ENCODE data around the gene HAUS2.

DNA sequence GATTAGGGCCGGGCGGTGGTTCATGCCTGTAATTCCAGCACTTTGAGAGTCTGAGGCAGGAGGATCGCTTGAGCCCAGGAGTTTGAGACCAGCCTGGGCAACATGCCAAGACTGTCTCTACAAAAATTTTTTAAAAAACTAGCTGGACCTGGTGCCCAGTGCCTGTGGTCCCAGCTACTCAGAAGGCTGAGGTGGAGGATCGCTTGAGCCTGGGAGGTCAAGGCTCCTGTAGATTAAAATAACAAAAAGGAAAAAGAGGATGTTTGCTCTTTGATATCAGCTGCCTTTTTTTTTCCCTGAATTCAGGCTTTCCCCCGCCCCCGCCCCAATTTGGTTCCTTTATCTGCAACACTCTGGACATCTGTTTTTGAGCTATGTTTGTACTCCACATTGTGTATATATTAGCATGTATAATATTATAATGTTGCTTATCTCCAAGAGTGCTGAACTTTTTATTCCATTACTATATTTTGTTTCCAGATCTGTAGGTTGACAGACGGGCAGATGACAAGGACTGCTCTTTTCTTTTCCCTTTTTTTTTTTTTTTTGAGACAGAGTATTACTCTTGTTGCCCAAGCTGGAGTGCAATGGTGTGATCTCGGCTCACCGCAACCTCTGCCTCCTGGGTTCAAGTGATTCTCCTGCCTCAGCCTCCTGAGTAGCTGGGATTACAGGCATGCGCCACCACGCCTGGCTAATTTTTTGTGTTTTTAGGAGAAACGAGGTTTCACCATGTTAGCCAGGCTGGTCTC lies 48.6 kb upstream of the HAUS2 start:
- TF ChIP-seq, protein P1, sequence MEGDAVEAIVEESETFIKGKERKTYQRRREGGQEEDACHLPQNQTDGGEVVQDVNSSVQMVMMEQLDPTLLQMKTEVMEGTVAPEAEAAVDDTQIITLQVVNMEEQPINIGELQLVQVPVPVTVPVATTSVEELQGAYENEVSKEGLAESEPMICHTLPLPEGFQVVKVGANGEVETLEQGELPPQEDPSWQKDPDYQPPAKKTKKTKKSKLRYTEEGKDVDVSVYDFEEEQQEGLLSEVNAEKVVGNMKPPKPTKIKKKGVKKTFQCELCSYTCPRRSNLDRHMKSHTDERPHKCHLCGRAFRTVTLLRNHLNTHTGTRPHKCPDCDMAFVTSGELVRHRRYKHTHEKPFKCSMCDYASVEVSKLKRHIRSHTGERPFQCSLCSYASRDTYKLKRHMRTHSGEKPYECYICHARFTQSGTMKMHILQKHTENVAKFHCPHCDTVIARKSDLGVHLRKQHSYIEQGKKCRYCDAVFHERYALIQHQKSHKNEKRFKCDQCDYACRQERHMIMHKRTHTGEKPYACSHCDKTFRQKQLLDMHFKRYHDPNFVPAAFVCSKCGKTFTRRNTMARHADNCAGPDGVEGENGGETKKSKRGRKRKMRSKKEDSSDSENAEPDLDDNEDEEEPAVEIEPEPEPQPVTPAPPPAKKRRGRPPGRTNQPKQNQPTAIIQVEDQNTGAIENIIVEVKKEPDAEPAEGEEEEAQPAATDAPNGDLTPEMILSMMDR (conservative IDR thresholded peaks at IDR 0.05): no peak
- TF ChIP-seq EZH2 (IDR thresholded peaks at IDR 0.05; ENCODE audit: low read depth): no peak
